Measurements from ENCODE around the gene SLC44A1.

SLC44A1 gene

GRCh38 chr9:105355781-105356180, 111.3 kb downstream of the SLC44A1 start:
- Histone ChIP-seq H3K14ac (ENCODE audit: low read length in 2 of 2) (no peak overlapping the region), H2BK12ac (ENCODE audit: low read length in 2 of 2) (no peak overlapping the region), H3K9me3 (ENCODE audit: control insufficient read depth, low read length) (no peaks in the 10 kb centered on the region), H3K18ac (ENCODE audit: low read depth in 1 of 2, low read length in 2 of 2) (no peak overlapping the region), H2AK5ac (ENCODE audit: low read length, severe bottlenecking) (no peak overlapping the region), H3K27me3 (ENCODE audit: control insufficient read depth in 1 of 2, insufficient read depth in 1 of 2, low read length in 2 of 2) (no peaks in the 10 kb centered on the region), H3K4ac (ENCODE audit: low read depth in 1 of 2, low read length in 2 of 2) (no peak overlapping the region), H2AFZ (ENCODE audit: low read depth, low read length) (no peak overlapping the region), H3K9ac (ENCODE audit: low read length) (no peak overlapping the region), H2BK5ac (ENCODE audit: low read depth, low read length, poor library complexity, severe bottlenecking) (no peak overlapping the region), H3K27ac (ENCODE audit: low read length, poor library complexity, severe bottlenecking) (no peak overlapping the region), H3K23ac (ENCODE audit: low read length in 2 of 2) (no peak overlapping the region), H3K4me3 (ENCODE audit: insufficient read depth in 1 of 2, low read depth in 1 of 2, low read length in 2 of 2) (no peak overlapping the region), H3K36me3 (ENCODE audit: control insufficient read depth in 1 of 2, insufficient read depth in 2 of 2, low read depth in 1 of 2, low read length in 2 of 2) (peaks cover 0 to 68% of the 10 kb centered on the region in 2 experiments), H4K91ac (ENCODE audit: low read length) (no peak overlapping the region), H3K79me1 (replicated peaks; ENCODE audit: low read length, poor library complexity, severe bottlenecking) (no peaks in the 10 kb centered on the region), H4K8ac (ENCODE audit: low read length) (no peak overlapping the region), H3K4me2 (ENCODE audit: low read length, poor library complexity, severe bottlenecking) (no peak overlapping the region), H2BK15ac (ENCODE audit: low read depth, poor library complexity, severe bottlenecking) (no peak overlapping the region), H2BK120ac (ENCODE audit: low read depth, low read length) (no peak overlapping the region), H3K4me1 (ENCODE audit: control insufficient read depth, insufficient read depth, low read depth, low read length) (no peaks in the 10 kb centered on the region)
- WGBS: 88% methylated on average over 2 of the region's 3 CpGs
- peak; percentile 59 for DNase-seq

DNA sequence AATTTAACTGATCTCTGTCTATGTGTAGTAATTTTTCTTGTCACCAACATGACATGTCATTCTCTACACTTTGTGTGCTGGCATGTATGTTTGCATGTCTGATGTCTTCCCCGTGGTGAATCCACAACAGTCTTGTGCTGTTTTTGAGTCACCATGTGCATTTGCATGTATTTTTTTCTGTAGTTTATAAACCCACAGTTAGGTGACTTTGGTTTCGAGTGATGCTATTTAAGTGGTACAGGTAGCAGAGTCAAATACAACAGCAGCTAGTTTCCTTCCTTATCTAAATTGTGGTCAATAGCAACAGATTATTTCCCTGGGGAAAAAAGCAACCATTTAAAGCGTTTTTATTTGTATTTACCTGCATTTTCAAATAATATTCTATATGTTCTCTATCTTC, 113.5 kb downstream of the SLC44A1 start:
- H3K36me3 ChIP-seq (ENCODE audit: control insufficient read depth in 1 of 2, insufficient read depth in 2 of 2, low read depth in 1 of 2, low read length in 2 of 2): peaks cover 4 to 78% of the 10 kb centered on the region in 2 experiments
- no peak overlapping the region for H3K27ac ChIP-seq (ENCODE audit: low read length, poor library complexity, severe bottlenecking)
- DNase-seq: no peak
- H3K9me3 ChIP-seq (ENCODE audit: control insufficient read depth, low read length): no peaks in the 10 kb centered on the region
- no peak overlapping the region for H2AFZ ChIP-seq (ENCODE audit: low read depth, low read length)
- H2AK5ac ChIP-seq (ENCODE audit: low read length, severe bottlenecking): no peak overlapping the region
- H3K14ac ChIP-seq (ENCODE audit: low read length in 2 of 2): no peak overlapping the region
- no peak overlapping the region for H2BK120ac ChIP-seq (ENCODE audit: low read depth, low read length)
- no peak overlapping the region for H3K23ac ChIP-seq (ENCODE audit: low read length in 2 of 2)
- no peak overlapping the region for H2BK12ac ChIP-seq (ENCODE audit: low read length in 2 of 2)
- H4K91ac ChIP-seq (ENCODE audit: low read length): no peak overlapping the region
- no peak overlapping the region for H3K4me2 ChIP-seq (ENCODE audit: low read length, poor library complexity, severe bottlenecking)
- H4K8ac ChIP-seq (ENCODE audit: low read length): no peak overlapping the region
- no peak overlapping the region for H3K9ac ChIP-seq (ENCODE audit: low read length)
- 100% methylated on average over 2 of the region's 3 CpGs for WGBS
- no peak overlapping the region for H3K4ac ChIP-seq (ENCODE audit: low read depth in 1 of 2, low read length in 2 of 2)
- H2BK5ac ChIP-seq (ENCODE audit: low read depth, low read length, poor library complexity, severe bottlenecking): no peak overlapping the region
- H3K27me3 ChIP-seq (ENCODE audit: control insufficient read depth in 1 of 2, insufficient read depth in 1 of 2, low read length in 2 of 2): no peaks in the 10 kb centered on the region
- no peaks in the 10 kb centered on the region for H3K79me1 ChIP-seq (replicated peaks; ENCODE audit: low read length, poor library complexity, severe bottlenecking)
- H2BK15ac ChIP-seq (ENCODE audit: low read depth, poor library complexity, severe bottlenecking): no peak overlapping the region
- H3K18ac ChIP-seq (ENCODE audit: low read depth in 1 of 2, low read length in 2 of 2): no peak overlapping the region
- peaks cover 2% of the 10 kb centered on the region for H3K4me1 ChIP-seq (ENCODE audit: control insufficient read depth, insufficient read depth, low read depth, low read length)
- no peak overlapping the region for H3K4me3 ChIP-seq (ENCODE audit: insufficient read depth in 1 of 2, low read depth in 1 of 2, low read length in 2 of 2)

- no peak overlapping the region for H2AK5ac ChIP-seq (ENCODE audit: low read length, severe bottlenecking)
- DNase-seq: no peak
- H3K4me3 ChIP-seq (ENCODE audit: insufficient read depth in 1 of 2, low read depth in 1 of 2, low read length in 2 of 2): no peak overlapping the region
- H4K8ac ChIP-seq (ENCODE audit: low read length): no peak overlapping the region
- H3K36me3 ChIP-seq (ENCODE audit: control insufficient read depth in 1 of 2, insufficient read depth in 2 of 2, low read depth in 1 of 2, low read length in 2 of 2): peaks cover 4 to 88% of the 10 kb centered on the region in 2 experiments
- no peak overlapping the region for H3K4ac ChIP-seq (ENCODE audit: low read depth in 1 of 2, low read length in 2 of 2)
- no peak overlapping the region for H3K23ac ChIP-seq (ENCODE audit: low read length in 2 of 2)
- H3K14ac ChIP-seq (ENCODE audit: low read length in 2 of 2): no peak overlapping the region
- no peak overlapping the region for H3K27ac ChIP-seq (ENCODE audit: low read length, poor library complexity, severe bottlenecking)
- H3K9me3 ChIP-seq (ENCODE audit: control insufficient read depth, low read length): no peaks in the 10 kb centered on the region
- H2BK12ac ChIP-seq (ENCODE audit: low read length in 2 of 2): no peak overlapping the region
- H2AFZ ChIP-seq (ENCODE audit: low read depth, low read length): no peak overlapping the region
- no peak overlapping the region for H2BK15ac ChIP-seq (ENCODE audit: low read depth, poor library complexity, severe bottlenecking)
- H3K4me1 ChIP-seq (ENCODE audit: control insufficient read depth, insufficient read depth, low read depth, low read length): peaks cover 2% of the 10 kb centered on the region
- no peaks in the 10 kb centered on the region for H3K27me3 ChIP-seq (ENCODE audit: control insufficient read depth in 1 of 2, insufficient read depth in 1 of 2, low read length in 2 of 2)
- no peak overlapping the region for H3K18ac ChIP-seq (ENCODE audit: low read depth in 1 of 2, low read length in 2 of 2)
- 98% methylated on average over 3 of the region's 3 CpGs for WGBS
- no peak overlapping the region for H4K91ac ChIP-seq (ENCODE audit: low read length)
- no peak overlapping the region for H3K4me2 ChIP-seq (ENCODE audit: low read length, poor library complexity, severe bottlenecking)
- no peak overlapping the region for H3K9ac ChIP-seq (ENCODE audit: low read length)
- H2BK120ac ChIP-seq (ENCODE audit: low read depth, low read length): no peak overlapping the region
- H2BK5ac ChIP-seq (ENCODE audit: low read depth, low read length, poor library complexity, severe bottlenecking): no peak overlapping the region
- no peaks in the 10 kb centered on the region for H3K79me1 ChIP-seq (replicated peaks; ENCODE audit: low read length, poor library complexity, severe bottlenecking)
Measured at GRCh38 chr9:105359892-105360291, 115.4 kb downstream of the SLC44A1 start.

GRCh38 chr9:105360344-105360743, 115.9 kb downstream of the SLC44A1 start:
- DNase-seq: no peak
- Histone ChIP-seq H2BK120ac (ENCODE audit: low read depth, low read length) (no peak overlapping the region), H2BK5ac (ENCODE audit: low read depth, low read length, poor library complexity, severe bottlenecking) (no peak overlapping the region), H2AK5ac (ENCODE audit: low read length, severe bottlenecking) (no peak overlapping the region), H3K9me3 (ENCODE audit: control insufficient read depth, low read length) (no peaks in the 10 kb centered on the region), H3K14ac (ENCODE audit: low read length in 2 of 2) (no peak overlapping the region), H3K4me1 (ENCODE audit: control insufficient read depth, insufficient read depth, low read depth, low read length) (peaks cover 2% of the 10 kb centered on the region), H4K91ac (ENCODE audit: low read length) (no peak overlapping the region), H3K36me3 (ENCODE audit: control insufficient read depth in 1 of 2, insufficient read depth in 2 of 2, low read depth in 1 of 2, low read length in 2 of 2) (peaks cover 4 to 88% of the 10 kb centered on the region in 2 experiments), H3K79me1 (replicated peaks; ENCODE audit: low read length, poor library complexity, severe bottlenecking) (no peaks in the 10 kb centered on the region), H3K4me3 (ENCODE audit: insufficient read depth in 1 of 2, low read depth in 1 of 2, low read length in 2 of 2) (no peak overlapping the region), H3K27me3 (ENCODE audit: control insufficient read depth in 1 of 2, insufficient read depth in 1 of 2, low read length in 2 of 2) (no peaks in the 10 kb centered on the region), H3K9ac (ENCODE audit: low read length) (no peak overlapping the region), H3K27ac (ENCODE audit: low read length, poor library complexity, severe bottlenecking) (no peak overlapping the region), H3K18ac (ENCODE audit: low read depth in 1 of 2, low read length in 2 of 2) (no peak overlapping the region), H2BK12ac (ENCODE audit: low read length in 2 of 2) (no peak overlapping the region), H4K8ac (ENCODE audit: low read length) (no peak overlapping the region), H2BK15ac (ENCODE audit: low read depth, poor library complexity, severe bottlenecking) (no peak overlapping the region), H3K4me2 (ENCODE audit: low read length, poor library complexity, severe bottlenecking) (no peak overlapping the region), H2AFZ (ENCODE audit: low read depth, low read length) (no peak overlapping the region), H3K4ac (ENCODE audit: low read depth in 1 of 2, low read length in 2 of 2) (no peak overlapping the region), H3K23ac (ENCODE audit: low read length in 2 of 2) (no peak overlapping the region)
- no CpG with 5 or more reads among the region's 1 CpG for WGBS

Measured in mesenchymal stem cell (in vitro differentiated cells and primary cell).